NCI-H2196 (cell line): Measurements from ENCODE around the gene THSD7A.

ENCODE experiments used
- DNase-seq: peaks from one replicate; lab custom pipeline; 2025; ENCODE audit not compliant: unreplicated experiment; lab: John Stamatoyannopoulos, UW

The THSD7A gene

GRCh38 chr7:11831736-11832495 lies at the start of gene THSD7A:
TSS of gene THSD7A (minus strand) at chr7:11832198. CDS start at chr7:11831946, 252 bp downstream.
- no peak for DNase-seq

- DNase-seq: no peak
These were observed 49.7 kb upstream of the THSD7A start for GRCh38 chr7:11881680-11882079.

- DNase-seq: no peak
These were observed 43.6 kb upstream of the THSD7A start for GRCh38 chr7:11875635-11876034.

GRCh38 chr7:11865671-11866070 lies 33.7 kb upstream of the THSD7A start:
- no peak for DNase-seq

- DNase-seq: no peak
These were observed 26.8 kb upstream of the THSD7A start for GRCh38 chr7:11858622-11859302.

- DNase-seq: no peak
These were observed 26.0 kb upstream of the THSD7A start for GRCh38 chr7:11858026-11858425.

GRCh38 chr7:11848251-11848650 lies 16.3 kb upstream of the THSD7A start:
- no peak for DNase-seq

GRCh38 chr7:11847336-11847735 lies 15.3 kb upstream of the THSD7A start:
- DNase-seq: no peak

- no peak for DNase-seq
These were observed 14.5 kb upstream of the THSD7A start for GRCh38 chr7:11846361-11846955.

- DNase-seq: no peak
These were observed 11.2 kb upstream of the THSD7A start for GRCh38 chr7:11843113-11843765.

- DNase-seq: no peak
These were observed 9.7 kb upstream of the THSD7A start for GRCh38 chr7:11841657-11842056.

GRCh38 chr7:11835260-11835659 lies 3.3 kb upstream of the THSD7A start:
- DNase-seq: no peak

- no peak for DNase-seq
These were observed 1.4 kb upstream of the THSD7A start for GRCh38 chr7:11833431-11833830.

- DNase-seq: no peak
These were observed 752 bp downstream of the THSD7A start for GRCh38 chr7:11831156-11831735.

- no peak for DNase-seq
These were observed 1.3 kb downstream of the THSD7A start for GRCh38 chr7:11830582-11831155.

- DNase-seq: no peak
These were observed 2.0 kb downstream of the THSD7A start for GRCh38 chr7:11829954-11830353.

GRCh38 chr7:11819947-11820346 lies 12.1 kb downstream of the THSD7A start:
- no peak for DNase-seq

- no peak for DNase-seq
These were observed 12.7 kb downstream of the THSD7A start for GRCh38 chr7:11819271-11819670.

GRCh38 chr7:11818281-11818680 lies 13.7 kb downstream of the THSD7A start:
- DNase-seq: no peak

- DNase-seq: no peak
These were observed 14.8 kb downstream of the THSD7A start for GRCh38 chr7:11817111-11817740.
